ENCODE data around the gene GRIK2.

DNA sequence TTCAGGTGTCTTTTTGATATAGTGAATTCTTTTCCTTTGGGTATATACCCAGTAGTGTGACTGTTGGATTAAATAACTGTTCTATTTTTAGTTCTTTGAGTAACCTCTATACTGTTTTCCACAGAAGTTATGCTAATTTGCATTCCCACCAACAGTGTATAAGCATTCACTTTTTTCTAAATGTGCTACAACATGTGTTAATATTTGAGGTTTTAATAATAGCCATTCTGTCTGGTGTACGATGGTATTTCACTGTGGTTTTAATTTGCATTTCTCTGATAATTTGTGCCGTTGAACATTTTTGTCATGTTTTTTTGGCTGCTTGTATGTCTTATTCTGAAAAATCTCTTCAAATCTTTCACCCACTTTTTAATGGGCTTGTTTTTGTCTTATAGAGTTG lies 563.5 kb downstream of the GRIK2 start:
- TF ChIP-seq, protein P1, sequence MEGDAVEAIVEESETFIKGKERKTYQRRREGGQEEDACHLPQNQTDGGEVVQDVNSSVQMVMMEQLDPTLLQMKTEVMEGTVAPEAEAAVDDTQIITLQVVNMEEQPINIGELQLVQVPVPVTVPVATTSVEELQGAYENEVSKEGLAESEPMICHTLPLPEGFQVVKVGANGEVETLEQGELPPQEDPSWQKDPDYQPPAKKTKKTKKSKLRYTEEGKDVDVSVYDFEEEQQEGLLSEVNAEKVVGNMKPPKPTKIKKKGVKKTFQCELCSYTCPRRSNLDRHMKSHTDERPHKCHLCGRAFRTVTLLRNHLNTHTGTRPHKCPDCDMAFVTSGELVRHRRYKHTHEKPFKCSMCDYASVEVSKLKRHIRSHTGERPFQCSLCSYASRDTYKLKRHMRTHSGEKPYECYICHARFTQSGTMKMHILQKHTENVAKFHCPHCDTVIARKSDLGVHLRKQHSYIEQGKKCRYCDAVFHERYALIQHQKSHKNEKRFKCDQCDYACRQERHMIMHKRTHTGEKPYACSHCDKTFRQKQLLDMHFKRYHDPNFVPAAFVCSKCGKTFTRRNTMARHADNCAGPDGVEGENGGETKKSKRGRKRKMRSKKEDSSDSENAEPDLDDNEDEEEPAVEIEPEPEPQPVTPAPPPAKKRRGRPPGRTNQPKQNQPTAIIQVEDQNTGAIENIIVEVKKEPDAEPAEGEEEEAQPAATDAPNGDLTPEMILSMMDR (IDR thresholded peaks at IDR 0.05), result no peak
- no peak for TF ChIP-seq ZFX (IDR thresholded peaks at IDR 0.05; ENCODE audit: borderline replicate concordance)
